Dermis blood vessel endothelial cell (primary cell): ENCODE measurements around the gene PVALEF. TPM values are rescaled to one million over a fixed set of nuclear protein-coding genes. Genes with fewer than 3 reads are reported as not detected.

ENCODE experiments used
- DNase-seq: peaks from one replicate; pipeline ENCODE4 v3.0.0; 2010
- total RNA-seq: library from RNA; depleted of rRNA; stranded (reverse); fragments of >200 nt; gene quantifications from 2 replicates; pipeline ENCODE4 v1.2.3, GENCODE V29; 2014

PVALEF gene
- total RNA-seq, 1 donor from 2014 or later = not detected

GRCh38 chr17:81184555-81184954 is 19.2 kb downstream of the PVALEF start:
- DNase-seq = no peak

- no peak for DNase-seq
These were observed 20.9 kb downstream of the PVALEF start for GRCh38 chr17:81186203-81186602.

GRCh38 chr17:81187120-81187519 is 21.8 kb downstream of the PVALEF start:
- DNase-seq = no peak

- no peak for DNase-seq
These were observed 22.5 kb downstream of the PVALEF start for GRCh38 chr17:81187586-81188490.

GRCh38 chr17:81188491-81188840 is 23.2 kb downstream of the PVALEF start:
- DNase-seq = no peak

- no peak for DNase-seq
These were observed 23.7 kb downstream of the PVALEF start for GRCh38 chr17:81189016-81189415.

GRCh38 chr17:81189670-81190530 is 24.6 kb downstream of the PVALEF start:
- peak; percentile 53 for DNase-seq

- DNase-seq = no peak
These were observed 25.3 kb downstream of the PVALEF start for GRCh38 chr17:81190591-81190990.

GRCh38 chr17:81191116-81191515 is 25.8 kb downstream of the PVALEF start:
- no peak for DNase-seq

GRCh38 chr17:81191646-81192045 is 26.3 kb downstream of the PVALEF start:
- no peak for DNase-seq

- DNase-seq = no peak
These were observed 27.2 kb downstream of the PVALEF start for GRCh38 chr17:81192386-81193050.

- DNase-seq = no peak
These were observed 27.7 kb downstream of the PVALEF start for GRCh38 chr17:81193051-81193410.

- DNase-seq = no peak
These were observed 28.3 kb downstream of the PVALEF start for GRCh38 chr17:81193470-81194224.

- no peak for DNase-seq
These were observed 29.0 kb downstream of the PVALEF start for GRCh38 chr17:81194225-81194760.

- no peak for DNase-seq
These were observed 29.9 kb downstream of the PVALEF start for GRCh38 chr17:81194941-81195901.

GRCh38 chr17:81195941-81196495 is 30.7 kb downstream of the PVALEF start:
- DNase-seq = no peak

GRCh38 chr17:81196505-81197408 is 31.4 kb downstream of the PVALEF start:
- peak; percentile 76 for DNase-seq

GRCh38 chr17:81197409-81197795 is 32.1 kb downstream of the PVALEF start:
- no peak for DNase-seq

GRCh38 chr17:81197831-81198490 is 32.7 kb downstream of the PVALEF start:
- DNase-seq = no peak
